HG03442 (cell line): ENCODE measurements around the gene PRKG1.
"Not testable (repeated sequence)": the region's sequence is repeated elsewhere in the genome, so short reads cannot be mapped to it uniquely, and the experiment has no call there.

ENCODE experiments used
- ATAC-seq: cut with Tn5 transposase; IDR thresholded peaks from one replicate; pipeline ENCODE4 v1.9.1; 2021; ENCODE audit warnings: mild to moderate bottlenecking, moderate library complexity; ENCODE audit not compliant: unreplicated experiment

Gene PRKG1

GRCh38 chr10:51679841-51680240 lies 605.6 kb downstream of the PRKG1 start:
- no peak for ATAC-seq

DNA sequence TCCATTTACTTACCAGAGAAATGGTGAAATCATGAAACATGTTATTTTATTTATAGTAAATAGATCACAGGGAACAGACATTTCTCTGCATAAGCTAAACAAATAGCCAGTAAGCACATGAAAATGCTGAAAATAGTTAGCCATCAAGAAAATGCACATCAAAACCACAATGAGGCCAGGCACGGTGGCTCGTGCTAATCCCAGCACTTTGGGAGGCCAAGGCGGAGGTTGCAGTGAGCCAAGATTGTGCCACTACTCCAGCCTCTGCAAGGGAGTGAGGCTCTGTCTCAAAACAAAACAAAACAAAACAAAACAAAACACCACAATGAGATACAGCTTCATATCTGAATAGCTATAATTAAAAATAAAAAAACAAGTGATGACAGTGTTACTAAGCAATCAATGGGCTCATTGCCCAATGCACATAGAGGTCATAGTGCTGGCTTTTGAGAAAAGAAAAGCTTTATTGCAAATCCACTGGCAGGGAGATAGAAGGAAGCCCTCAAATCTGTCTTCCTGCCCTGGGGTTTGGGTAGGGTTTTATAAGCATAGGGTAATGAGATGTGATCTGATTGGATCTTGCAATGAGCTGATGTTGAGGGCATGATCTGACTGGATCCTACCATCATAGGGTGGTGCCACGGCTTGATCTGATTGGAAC lies 608.9 kb downstream of the PRKG1 start:
- ATAC-seq = no peak

DNA sequence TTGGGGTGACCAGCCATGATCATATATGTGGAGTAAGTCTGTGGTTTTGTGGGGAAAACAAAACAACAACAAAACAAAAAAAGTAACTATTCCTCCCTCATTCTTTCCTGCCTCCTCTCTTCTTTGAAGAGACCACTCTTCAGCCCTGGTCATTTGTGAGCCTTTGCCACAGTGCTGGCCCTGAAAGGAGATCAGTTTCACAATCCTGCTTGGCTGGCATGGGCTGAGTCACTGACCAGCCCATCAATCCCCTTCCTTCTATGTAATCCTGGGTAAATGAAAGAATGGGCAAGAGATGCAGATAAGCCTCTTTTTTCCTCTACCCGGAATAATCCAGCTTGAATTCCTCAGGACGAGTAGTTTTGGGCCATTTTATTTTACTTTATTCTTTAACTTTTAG lies 611.5 kb downstream of the PRKG1 start:
- no peak for ATAC-seq

GRCh38 chr10:51687296-51687695 lies 613.0 kb downstream of the PRKG1 start:
- no peak for ATAC-seq

GRCh38 chr10:51688826-51689225 lies 614.5 kb downstream of the PRKG1 start:
- not testable (repeated sequence) for ATAC-seq

- ATAC-seq = no peak
These were observed 615.2 kb downstream of the PRKG1 start for GRCh38 chr10:51689536-51689935.

GRCh38 chr10:51691135-51691534 lies 616.8 kb downstream of the PRKG1 start:
- ATAC-seq = no peak

- no peak for ATAC-seq
These were observed 619.9 kb downstream of the PRKG1 start for GRCh38 chr10:51694086-51694768.

- ATAC-seq = no peak
These were observed 622.0 kb downstream of the PRKG1 start for GRCh38 chr10:51696251-51696650.

DNA sequence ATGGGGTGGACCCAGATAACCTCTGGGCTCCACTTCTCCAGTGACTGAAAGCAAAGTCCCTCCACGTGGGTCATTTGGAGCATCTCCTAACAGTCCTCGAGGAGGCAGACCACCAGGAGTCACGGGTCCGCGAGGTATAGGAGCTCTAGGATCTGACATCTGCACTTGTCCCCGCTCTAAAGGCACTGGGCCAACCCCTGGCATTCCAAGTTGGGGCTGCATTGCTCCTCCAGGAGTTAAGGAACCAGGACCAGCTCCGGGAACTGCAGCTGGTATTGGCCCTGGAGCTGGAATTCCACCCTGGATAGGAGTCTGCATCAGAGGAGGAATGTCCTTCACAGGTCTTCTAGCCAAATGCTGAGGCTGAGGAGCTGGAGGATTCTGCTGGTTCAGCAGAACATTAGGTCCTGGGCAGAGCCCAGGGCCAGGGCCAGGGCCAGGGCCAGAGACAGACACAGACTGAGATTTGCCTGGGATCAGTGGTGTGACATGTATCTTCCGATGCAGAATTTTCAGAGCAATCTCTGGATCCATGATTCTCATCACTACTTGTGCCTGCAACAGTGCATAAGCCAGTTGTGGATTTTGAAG lies 624.3 kb downstream of the PRKG1 start:
- no peak for ATAC-seq

DNA sequence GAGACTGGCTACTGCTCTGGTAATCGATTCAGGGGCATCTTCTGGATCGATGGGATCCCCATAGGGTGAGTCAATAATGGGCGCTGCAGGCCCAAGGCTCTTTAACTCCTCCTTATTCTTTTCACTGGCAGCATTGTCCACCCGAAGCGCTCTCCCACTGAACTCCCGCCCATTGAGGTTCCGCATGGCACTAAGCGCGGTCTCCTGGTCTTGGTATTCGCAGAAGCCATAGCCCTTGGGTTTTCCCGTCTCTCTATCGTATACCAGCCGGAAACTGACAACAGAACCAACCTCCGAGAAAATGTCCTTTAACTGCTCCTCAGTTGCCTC lies 624.8 kb downstream of the PRKG1 start:
- peak; percentile 30 for ATAC-seq

DNA sequence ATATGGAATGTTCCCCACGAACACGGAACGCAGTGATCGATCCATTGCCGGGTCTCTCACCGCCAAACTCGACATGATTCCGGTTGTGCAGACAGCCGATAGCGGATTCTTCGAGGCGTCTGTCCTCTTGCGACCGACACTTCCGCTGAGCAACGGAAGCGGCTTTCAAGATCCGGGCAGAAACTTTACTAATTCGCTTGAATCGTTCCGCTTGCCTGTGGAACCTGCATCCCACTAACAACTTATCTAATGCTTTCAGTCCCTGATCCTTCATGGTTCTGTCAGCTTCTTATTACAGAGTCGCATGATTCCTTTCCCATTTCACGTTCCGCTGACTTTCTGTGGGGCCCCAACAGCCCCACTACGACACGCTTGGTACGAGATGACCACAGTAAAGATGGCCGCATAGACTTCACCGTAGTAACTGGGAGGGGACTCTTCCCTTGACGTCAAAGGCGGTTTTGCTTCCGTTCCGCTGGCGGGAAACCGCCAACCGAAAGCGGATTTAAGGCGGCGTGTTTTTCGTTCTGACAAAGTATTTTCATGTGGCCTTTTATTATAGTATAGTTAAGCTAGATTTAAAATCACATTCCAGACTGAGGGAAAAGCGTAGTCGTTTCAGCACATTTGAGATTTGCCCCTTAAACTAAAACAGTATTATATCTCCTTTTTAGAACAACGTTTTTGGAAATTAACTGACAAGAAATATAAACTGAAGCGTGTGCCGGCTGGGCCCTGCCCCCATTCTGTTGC lies 625.4 kb downstream of the PRKG1 start, which contains the start of gene CSTF2T:
Gene CSTF2T (minus strand): TSS at position 121 of the 753 bp plus-strand sequence. CDS start 46 bp downstream, at position 75.
- ATAC-seq = peak; percentile 90

- ATAC-seq = no peak
These were observed 626.0 kb downstream of the PRKG1 start for GRCh38 chr10:51700228-51700817.

- ATAC-seq = no peak
These were observed 631.5 kb downstream of the PRKG1 start for GRCh38 chr10:51705774-51706173.

DNA sequence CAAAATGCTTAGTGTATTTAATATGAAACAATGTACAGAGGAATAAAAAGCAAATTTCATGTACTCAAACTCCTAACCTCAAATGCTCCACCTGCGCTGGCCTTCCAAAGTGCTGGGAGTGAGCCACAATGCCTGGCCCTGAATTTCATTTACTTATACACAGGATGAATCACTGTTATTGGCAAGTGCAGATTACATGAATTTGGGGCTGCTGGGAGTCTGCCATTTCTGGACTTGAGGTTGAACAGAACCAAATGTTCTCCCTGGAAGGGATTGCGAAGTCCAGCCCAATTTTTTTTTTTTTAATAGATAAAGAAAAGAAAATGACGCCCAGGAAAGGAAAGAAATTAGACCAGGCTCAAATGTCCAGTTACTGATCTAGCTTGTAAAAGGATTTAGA lies 631.9 kb downstream of the PRKG1 start:
- ATAC-seq = no peak

GRCh38 chr10:51707392-51707791 lies 633.1 kb downstream of the PRKG1 start:
- no peak for ATAC-seq

DNA sequence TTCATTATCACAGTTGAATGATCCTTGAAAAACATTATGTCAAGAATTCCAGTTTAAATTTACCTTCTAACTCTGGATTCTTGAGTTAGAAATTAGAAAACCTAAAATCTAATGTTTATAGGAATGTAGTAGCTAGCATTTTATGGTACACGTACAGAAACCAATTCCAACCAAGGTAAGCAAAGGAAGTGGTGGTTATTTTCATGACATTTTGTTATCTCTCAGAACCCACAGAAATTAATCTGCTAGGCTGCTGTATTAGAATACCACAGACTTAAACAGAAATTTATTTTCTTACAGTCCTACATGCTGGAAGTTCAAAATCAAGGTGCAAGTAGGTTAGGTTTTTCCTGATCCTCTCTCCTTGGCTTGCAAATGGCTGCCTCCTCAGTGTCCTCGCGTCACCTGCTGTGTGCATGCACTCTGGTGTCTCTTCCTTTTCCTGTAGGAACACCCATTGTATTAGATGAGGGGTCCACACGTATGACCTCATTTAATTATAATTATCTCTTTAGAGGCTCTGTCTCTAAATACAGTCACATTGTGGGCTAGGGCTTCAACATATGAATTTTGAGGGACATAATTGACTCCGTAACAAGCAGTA lies 633.6 kb downstream of the PRKG1 start:
- no peak for ATAC-seq

- ATAC-seq = no peak
These were observed 634.3 kb downstream of the PRKG1 start for GRCh38 chr10:51708609-51709008.

DNA sequence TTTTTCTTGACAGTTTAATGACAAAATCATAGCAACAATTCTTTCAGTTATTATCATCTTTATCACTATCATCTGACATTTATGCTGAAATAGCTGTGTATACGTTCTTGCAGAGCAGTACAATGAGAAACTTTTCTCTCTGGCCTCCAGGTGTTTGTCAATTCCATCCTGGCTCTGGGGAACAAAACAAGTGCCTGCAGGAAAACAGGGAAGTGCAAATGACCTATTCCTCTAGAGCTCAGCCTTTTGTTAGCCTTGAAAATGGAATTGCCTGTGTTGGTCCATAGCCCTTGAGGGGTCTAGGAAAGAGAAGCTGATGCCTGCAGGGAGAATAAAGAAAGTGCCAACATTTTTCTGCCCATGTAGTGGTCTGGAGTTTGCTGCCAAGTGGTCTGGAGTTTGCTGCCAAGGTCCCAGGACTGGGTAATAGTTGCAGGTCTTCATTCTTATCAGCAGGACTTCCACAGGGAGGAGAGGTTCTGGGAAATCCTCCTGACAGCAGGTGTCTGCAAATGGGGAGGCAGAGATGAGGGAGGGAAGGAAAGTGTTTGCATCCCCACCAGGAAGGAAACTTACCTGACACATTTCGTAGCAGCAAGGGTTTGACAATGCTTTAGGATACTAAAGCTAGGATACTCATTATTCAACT lies 635.2 kb downstream of the PRKG1 start:
- no peak for ATAC-seq

DNA sequence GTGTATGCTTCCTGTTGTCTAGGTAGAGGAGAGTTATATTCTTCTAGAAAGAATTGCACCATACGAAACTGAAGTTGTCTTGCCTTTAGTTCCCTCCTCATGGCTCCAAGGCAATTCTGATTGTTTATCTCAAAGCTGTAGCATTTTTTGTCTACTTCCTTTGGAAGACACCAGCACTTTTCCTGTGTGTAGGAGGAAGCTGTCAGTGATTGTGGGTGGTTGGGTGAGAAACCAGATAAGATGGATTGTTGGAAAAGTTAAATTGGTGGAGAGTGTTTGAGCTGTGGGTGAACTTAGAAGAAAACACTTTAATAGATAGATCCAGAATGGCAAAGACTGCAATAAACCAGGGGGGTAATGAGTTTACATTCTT lies 637.2 kb downstream of the PRKG1 start:
- no peak for ATAC-seq
